D721Med (cell line): ENCODE results near the gene LCK.
"Not testable (repeated sequence)": the region's sequence is repeated elsewhere in the genome, so short reads cannot be mapped to it uniquely, and the experiment has no call there.

Experiments used
- DNase-seq: peaks from one replicate; pipeline ENCODE4 v3.0.0; 2011; ENCODE audit warnings: low spot score; ENCODE audit not compliant: insufficient read length
- FAIRE-seq: peaks from 2 replicates; lab custom pipeline; 2011; peaks lifted over from hg19 to GRCh38; lab: Jason Lieb, UNC
- TF ChIP-seq, protein P1 (sequence below): IDR thresholded peaks from 2 replicates; pipeline ENCODE4 v1.5.1; 2012; ENCODE audit warnings: mild to moderate bottlenecking, control low read depth; ENCODE audit not compliant: insufficient read depth; ENCODE audit errors: missing control alignments

The LCK gene

DNA sequence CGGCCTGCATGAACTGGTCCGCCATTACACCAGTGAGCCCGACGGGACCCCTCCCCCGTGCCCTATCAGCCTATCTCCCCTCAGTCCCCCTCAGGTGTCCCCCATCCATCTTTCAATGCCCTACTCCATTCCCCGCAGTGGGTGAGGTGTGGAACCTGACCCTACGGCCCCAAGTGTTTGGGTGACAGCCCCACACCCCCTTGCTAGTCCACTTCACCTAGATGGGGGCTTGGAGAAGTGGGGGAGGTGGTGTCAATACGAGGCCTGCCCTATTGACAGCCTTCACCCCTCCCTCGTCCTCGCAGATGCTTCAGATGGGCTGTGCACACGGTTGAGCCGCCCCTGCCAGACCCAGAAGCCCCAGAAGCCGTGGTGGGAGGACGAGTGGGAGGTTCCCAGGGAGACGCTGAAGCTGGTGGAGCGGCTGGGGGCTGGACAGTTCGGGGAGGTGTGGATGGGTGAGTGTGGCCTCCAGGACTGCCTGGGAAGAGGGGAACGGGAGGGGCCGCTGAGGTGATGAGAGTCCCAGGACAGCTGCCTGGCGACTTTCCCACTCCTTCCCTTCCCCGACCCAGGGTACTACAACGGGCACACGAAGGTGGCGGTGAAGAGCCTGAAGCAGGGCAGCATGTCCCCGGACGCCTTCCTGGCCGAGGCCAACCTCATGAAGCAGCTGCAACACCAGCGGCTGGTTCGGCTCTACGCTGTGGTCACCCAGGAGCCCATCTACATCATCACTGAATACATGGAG is 25.1 kb downstream of the LCK start:
- DNase-seq (no peak), FAIRE-seq (no peak)
- TF ChIP-seq, protein P1, sequence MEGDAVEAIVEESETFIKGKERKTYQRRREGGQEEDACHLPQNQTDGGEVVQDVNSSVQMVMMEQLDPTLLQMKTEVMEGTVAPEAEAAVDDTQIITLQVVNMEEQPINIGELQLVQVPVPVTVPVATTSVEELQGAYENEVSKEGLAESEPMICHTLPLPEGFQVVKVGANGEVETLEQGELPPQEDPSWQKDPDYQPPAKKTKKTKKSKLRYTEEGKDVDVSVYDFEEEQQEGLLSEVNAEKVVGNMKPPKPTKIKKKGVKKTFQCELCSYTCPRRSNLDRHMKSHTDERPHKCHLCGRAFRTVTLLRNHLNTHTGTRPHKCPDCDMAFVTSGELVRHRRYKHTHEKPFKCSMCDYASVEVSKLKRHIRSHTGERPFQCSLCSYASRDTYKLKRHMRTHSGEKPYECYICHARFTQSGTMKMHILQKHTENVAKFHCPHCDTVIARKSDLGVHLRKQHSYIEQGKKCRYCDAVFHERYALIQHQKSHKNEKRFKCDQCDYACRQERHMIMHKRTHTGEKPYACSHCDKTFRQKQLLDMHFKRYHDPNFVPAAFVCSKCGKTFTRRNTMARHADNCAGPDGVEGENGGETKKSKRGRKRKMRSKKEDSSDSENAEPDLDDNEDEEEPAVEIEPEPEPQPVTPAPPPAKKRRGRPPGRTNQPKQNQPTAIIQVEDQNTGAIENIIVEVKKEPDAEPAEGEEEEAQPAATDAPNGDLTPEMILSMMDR: no peak

DNA sequence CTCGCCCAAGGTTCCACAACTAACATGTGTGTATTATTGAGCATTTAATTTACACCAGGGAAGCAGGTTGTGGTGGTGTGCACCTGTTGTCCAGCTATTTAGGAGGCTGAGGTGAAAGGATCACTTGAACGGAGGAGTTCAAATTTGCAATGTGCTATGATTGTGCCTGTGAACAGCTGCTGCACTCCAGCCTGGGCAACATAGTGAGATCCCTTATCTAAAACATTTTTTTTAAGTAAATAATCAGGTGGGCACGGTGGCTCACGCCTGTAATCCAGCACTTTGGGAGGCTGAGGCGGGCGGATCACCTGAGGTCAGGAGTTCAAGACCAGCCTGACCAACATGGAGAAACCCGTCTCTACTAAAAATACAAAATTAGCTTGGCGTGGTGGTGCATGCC is 33.7 kb downstream of the LCK start:
- not testable (repeated sequence) for DNase-seq, FAIRE-seq

DNA sequence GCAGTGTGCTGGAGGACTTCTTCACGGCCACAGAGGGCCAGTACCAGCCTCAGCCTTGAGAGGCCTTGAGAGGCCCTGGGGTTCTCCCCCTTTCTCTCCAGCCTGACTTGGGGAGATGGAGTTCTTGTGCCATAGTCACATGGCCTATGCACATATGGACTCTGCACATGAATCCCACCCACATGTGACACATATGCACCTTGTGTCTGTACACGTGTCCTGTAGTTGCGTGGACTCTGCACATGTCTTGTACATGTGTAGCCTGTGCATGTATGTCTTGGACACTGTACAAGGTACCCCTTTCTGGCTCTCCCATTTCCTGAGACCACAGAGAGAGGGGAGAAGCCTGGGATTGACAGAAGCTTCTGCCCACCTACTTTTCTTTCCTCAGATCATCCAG is 34.6 kb downstream of the LCK start:
- FAIRE-seq: no peak
- TF ChIP-seq, protein P1: no peak

DNA sequence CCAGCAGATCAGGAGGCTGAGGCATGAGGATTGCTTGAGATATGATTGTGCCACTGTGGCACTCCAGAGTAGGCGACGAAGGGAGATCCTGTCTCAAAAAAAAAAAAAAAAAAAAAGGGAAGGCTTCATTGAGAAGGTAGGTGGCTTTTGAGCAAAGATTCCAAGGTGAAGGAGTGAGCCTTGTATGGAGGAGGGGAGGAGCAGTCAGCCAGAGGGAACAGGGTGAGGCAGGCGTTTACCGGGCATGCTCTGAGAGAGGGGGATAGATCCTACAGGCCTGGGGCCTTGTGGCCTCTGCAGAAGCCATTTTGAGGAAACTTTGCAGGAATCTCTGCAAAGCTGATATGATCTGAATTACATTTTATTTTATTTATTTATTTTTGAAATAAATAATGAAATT is 35.7 kb downstream of the LCK start:
- no peak for FAIRE-seq
- no peak for DNase-seq
- TF ChIP-seq, protein P1: no peak

More for the DNA sequence above, 34.6 kb downstream of the LCK start:
- no peak for DNase-seq

DNA sequence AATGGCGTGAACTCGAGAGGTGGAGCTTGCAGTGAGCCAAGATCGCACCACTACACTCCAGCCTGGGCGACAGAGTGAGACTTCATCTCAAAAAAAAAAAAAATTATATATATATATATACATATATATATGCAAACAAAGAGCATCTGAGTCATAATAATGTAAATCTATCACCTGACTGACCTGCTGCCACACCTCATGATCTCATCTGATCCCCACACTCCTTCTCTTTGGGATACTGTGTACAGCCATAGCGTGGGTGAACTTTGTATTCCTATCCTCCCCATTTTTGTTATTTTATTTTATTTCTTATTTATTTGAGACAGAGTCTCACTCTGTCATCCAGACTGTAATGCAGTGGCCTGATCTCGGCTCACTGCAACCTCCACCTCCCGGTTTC is 38.2 kb downstream of the LCK start:
- TF ChIP-seq, protein P1: no peak
- FAIRE-seq: no peak

DNA sequence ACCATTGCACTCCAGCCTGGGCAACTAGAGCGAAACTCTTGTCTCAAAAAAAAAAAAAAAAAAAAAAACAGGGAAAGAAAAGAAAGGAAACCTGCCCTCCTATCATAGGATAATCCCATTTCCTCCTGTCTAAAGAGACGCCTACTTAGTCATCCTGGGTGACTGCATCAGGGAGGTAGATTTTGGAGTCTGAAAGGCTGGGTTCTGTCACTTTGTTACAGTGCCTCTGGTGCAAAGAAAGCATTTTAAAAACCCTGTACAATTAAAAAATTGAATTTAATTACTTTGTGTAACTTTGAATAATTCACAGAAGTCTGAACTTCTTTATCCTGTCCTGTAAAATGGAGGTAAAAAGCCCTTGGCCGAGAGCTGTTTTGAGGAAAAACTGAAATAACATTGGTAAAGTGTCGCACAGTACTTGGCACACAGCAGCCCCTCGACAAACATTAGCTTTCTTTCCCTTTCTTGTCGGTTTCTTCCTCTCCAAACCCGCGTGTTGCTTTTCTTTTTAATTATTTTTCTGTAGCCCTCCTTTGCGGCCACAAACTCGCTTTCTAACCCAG is 40.2 kb downstream of the LCK start:
- TF ChIP-seq, protein P1: no peak
- DNase-seq: no peak
- no peak for FAIRE-seq

More for the DNA sequence above, 38.2 kb downstream of the LCK start:
- DNase-seq: no peak

DNA sequence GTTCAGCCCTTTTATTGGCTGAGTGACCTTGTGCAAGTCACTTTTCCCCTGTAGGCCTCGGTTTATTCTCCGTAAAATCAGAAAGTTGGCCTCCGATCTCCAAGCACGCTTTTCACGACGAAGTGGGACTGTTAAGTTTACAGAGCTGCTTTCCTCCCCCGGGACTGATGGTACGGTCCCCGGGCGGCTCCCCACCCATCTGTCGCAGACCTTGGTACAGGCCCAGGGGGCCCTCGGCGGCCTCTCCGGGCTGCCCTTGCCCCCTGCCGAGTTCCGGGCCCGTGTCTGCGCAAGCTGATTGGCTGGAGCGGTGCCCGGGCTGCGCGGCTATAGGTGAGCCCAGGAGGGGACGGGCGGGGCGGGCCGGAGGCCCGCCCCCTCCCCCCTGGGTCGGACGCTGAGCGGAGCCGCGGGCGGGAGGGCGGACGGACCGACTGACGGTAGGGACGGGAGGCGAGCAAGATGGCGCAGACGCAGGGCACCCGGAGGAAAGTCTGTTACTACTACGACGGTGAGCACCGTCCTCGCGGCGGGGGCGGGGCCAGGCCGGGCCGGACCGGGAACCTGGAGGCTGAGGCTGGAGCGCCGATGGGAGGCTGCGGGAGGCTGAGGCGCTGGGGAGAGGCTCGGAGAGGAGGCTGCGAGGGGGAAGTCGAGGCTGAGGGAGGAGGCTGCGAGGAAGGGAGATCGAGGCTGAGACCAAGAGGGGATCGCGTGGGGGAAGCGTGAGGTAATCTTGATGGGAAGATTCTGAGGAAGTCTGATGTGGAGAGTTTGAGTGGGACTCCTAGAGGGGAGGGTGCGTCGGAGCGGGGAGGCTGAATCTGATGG is 40.9 kb downstream of the LCK start, which contains the start of gene HDAC1:
HDAC1 (plus strand) TSS at position 376 of the 831 bp plus-strand sequence; CDS start at position 463, 87 bp downstream.
- peak; percentile 87 for DNase-seq
- TF ChIP-seq, protein P1: no peak
- FAIRE-seq: no peak

DNA sequence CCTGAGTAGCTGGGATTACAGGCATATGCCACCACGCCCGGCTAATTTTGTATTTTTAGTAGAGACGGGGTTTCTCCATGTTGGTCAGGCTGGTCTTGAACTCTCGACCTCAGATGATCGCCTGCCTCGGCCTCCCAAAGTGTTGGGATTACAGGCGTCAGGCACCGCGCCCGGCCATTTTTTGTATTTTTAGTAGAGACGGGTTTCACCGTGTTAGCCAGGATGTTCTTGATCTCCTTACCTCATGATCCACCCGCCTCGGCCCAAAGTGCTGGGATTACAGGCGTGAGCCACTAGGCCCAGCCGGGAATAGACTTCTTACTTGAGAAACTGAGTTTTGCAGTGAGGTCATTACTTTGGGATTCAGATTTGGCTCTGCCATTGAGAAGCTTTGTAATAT is 47.1 kb downstream of the LCK start:
- FAIRE-seq, DNase-seq: not testable (repeated sequence)
